Measurements from ENCODE around the gene TFPI. TPM values are rescaled to one million over a fixed set of nuclear protein-coding genes. Genes with fewer than 3 reads are reported as not detected.
"Not testable (repeated sequence)": the region's sequence is repeated elsewhere in the genome, so short reads cannot be mapped to it uniquely, and the experiment has no call there.

TFPI gene
- total and polyA plus RNA-seq, 9 donors = 23.3 to 98.0 (median 48.8) TPM

DNA sequence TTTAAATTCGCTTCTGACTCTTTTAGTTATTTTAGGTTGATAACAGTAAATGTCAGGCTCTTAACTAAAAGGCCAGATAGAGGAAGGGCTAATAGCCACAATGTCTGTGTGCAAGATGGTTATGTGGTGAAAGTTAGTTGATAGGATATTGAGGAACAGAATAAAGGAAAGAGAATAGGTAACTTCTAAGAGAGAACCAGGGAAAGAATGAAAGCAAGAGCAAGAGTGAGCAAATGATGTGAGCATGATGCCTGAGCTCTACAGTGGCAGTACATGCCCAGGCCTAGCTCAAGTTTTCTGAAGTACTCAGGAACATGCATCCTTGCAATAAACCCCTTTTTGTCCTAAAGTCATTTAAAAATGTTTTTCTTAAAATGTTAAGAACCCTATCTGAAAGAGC lies 12.5 kb upstream of the TFPI start:
- Histone ChIP-seq H3K27ac (no peak overlapping the region), H3K4me1 (ENCODE audit: insufficient read depth) (no peaks in the 10 kb centered on the region), H3K4me3 (no peak overlapping the region), H3K9me3 (no peaks in the 10 kb centered on the region), H3K36me3 (no peaks in the 10 kb centered on the region), H3K27me3 (no peaks in the 10 kb centered on the region)
- intact Hi-C loops (cut with DNase I) = no loop called here
- TF ChIP-seq CTCF (IDR thresholded peaks at IDR 0.05) = no peak
- TF ChIP-seq EP300 (IDR thresholded peaks at IDR 0.05) = no peak
- 69 to 81% (median 77%) methylated on average over 1 of the region's 1 CpG for WGBS, 3 donors
- DNase-seq = no peak

GRCh38 chr2:187566266-187566665 lies 12.0 kb upstream of the TFPI start:
- no peaks in the 10 kb centered on the region for H3K36me3 ChIP-seq
- intact Hi-C loops (cut with DNase I) = no loop called here
- TF ChIP-seq CTCF (IDR thresholded peaks at IDR 0.05) (no peak), POLR2A (IDR thresholded peaks at IDR 0.05) (no peak), EP300 (IDR thresholded peaks at IDR 0.05) (no peak)
- no peaks in the 10 kb centered on the region for H3K27me3 ChIP-seq
- H3K4me3 ChIP-seq = no peak overlapping the region
- H3K27ac ChIP-seq = no peak overlapping the region
- H3K9me3 ChIP-seq = no peaks in the 10 kb centered on the region
- no peaks in the 10 kb centered on the region for H3K4me1 ChIP-seq (ENCODE audit: insufficient read depth)
- no peak for DNase-seq

- DNase-seq; intact Hi-C loops (cut with DNase I): not testable (repeated sequence)
These were observed 11.4 kb upstream of the TFPI start for GRCh38 chr2:187565618-187566017.

DNA sequence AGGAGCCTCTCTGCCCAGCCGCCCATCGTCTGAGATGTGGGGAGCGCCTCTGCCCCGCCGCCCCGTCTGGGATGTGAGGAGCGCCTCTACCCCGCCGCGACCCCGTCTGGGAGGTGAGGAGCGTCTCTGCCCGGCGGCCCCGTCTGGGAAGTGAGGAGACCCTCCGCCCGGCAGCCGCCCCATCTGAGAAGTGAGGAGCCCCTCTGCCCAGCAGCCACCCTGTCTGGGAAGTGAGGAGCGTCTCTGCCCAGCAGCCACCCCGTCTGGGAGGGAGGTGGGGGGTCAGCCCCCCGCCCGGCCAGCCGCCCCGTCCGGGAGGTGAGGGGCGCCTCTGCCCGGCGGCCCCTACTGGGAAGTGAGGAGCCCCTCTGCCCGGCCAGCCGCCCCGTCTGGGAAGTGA lies 2.3 kb upstream of the TFPI start:
- H3K4me1 ChIP-seq (ENCODE audit: insufficient read depth); H3K27ac ChIP-seq; H3K36me3 ChIP-seq; DNase-seq; H3K4me3 ChIP-seq; H3K9me3 ChIP-seq; H3K27me3 ChIP-seq; intact Hi-C loops (cut with DNase I): not testable (repeated sequence)
- 96 to 97% (median 97%) methylated on average over 10 to 28 of the region's 31 CpGs for WGBS, 3 donors

More at GRCh38 chr2:187565618-187566017, 11.4 kb upstream of the TFPI start:
- H3K4me1 ChIP-seq (ENCODE audit: insufficient read depth); H3K36me3 ChIP-seq; H3K9me3 ChIP-seq; H3K27ac ChIP-seq; H3K4me3 ChIP-seq; H3K27me3 ChIP-seq: not testable (repeated sequence)
- 97% methylated on average over 10 to 11 of the region's 11 CpGs for WGBS, 3 donors

DNA sequence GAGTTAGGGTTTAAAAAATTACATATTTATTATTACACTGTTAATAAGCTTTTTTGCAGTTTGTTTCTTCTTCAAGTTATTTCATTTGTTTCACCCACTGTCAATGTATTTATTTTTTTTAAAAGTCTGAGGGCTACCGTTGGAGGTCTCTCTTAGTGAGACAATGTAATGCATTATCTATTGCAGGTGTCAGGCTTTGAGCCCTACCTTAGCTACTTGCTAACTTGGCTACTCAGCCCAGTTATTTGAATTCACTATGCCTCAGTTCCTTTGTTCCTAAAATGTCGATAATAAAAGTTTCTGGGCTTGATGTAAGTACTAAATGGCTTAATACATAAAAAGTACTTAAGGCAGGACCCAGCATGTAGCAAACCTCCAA lies 458 bp upstream of the TFPI start:
- Histone ChIP-seq H3K36me3 (no peaks in the 10 kb centered on the region), H3K4me1 (ENCODE audit: insufficient read depth) (no peaks in the 10 kb centered on the region), H3K27me3 (no peaks in the 10 kb centered on the region), H3K9me3 (no peaks in the 10 kb centered on the region), H3K4me3 (peak overlapping the region; percentile 26), H3K27ac (no peak overlapping the region)
- 45 to 51% (median 48%) methylated on average over 2 of the region's 2 CpGs for WGBS, 3 donors
- intact Hi-C loops (cut with DNase I) = no loop called here
- TF ChIP-seq EP300 (IDR thresholded peaks at IDR 0.05) (no peak), POLR2A (IDR thresholded peaks at IDR 0.05) (no peak), CTCF (IDR thresholded peaks at IDR 0.05) (no peak)
- DNase-seq = no peak
